Neural cell (in vitro differentiated cells): ENCODE results near the gene HNRNPA1L2. TPM values are rescaled to one million over a fixed set of nuclear protein-coding genes. Genes with fewer than 3 reads are reported as not detected.

Experiments
- H2AFZ ChIP-seq: fragments of 200-600, 300-800 bp; sonication (generic), shearing (Covaris generic); 2 replicates; pipeline ENCODE4 v1.6.0; 2014; ENCODE audit warnings: low read depth, mild to moderate bottlenecking, antibody characterized with exemption, low read length, moderate library complexity
- H3F3A ChIP-seq: fragments of 200-600 bp; shearing (Covaris generic); 2 replicates; pipeline ENCODE4 v1.6.1; 2016; ENCODE audit warnings: mild to moderate bottlenecking, moderate library complexity, mixed read lengths, antibody characterized with exemption, low read length; ENCODE audit not compliant: insufficient read depth, poor library complexity, severe bottlenecking
- H3K27ac ChIP-seq: fragments of 200-600, 300-800 bp; sonication (generic), shearing (Covaris generic); 2 replicates; pipeline ENCODE4 v1.5.1; 2014; ENCODE audit warnings: mild to moderate bottlenecking, low read length, moderate library complexity
- H3K27me3 ChIP-seq: fragments of 300-800, 200-600 bp; sonication (generic), shearing (Covaris generic); 2 replicates; pipeline ENCODE4 v1.6.0; 2014; ENCODE audit warnings: mild to moderate bottlenecking, low read depth, low read length, moderate library complexity; ENCODE audit not compliant: insufficient read depth
- H3K36me3 ChIP-seq: fragments of 300-800, 200-600 bp; sonication (generic), shearing (Covaris generic); 2 replicates; pipeline ENCODE4 v1.5.1; 2014; ENCODE audit warnings: mild to moderate bottlenecking, antibody characterized with exemption, low read length, moderate library complexity; ENCODE audit not compliant: insufficient read depth
- H3K4me2 ChIP-seq: fragments of 300-800, 200-600 bp; sonication (generic), shearing (Covaris generic); 2 replicates; pipeline ENCODE4 v1.6.0; 2014; ENCODE audit warnings: mild to moderate bottlenecking, low read length
- H3K4me3 ChIP-seq: fragments of 300-800, 200-600 bp; sonication (generic), shearing (Covaris generic); 2 replicates; pipeline ENCODE4 v1.5.1; 2014; ENCODE audit warnings: mild to moderate bottlenecking, low read length, moderate library complexity
- H3K79me2 ChIP-seq: fragments of 200-600 bp; shearing (Covaris generic); replicated peaks from 2 replicates; pipeline ENCODE4 v1.6.0; 2014; ENCODE audit warnings: mild to moderate bottlenecking, low read length, moderate library complexity; ENCODE audit not compliant: insufficient read depth
- H3K9ac ChIP-seq: fragments of 300-800, 200-600 bp; sonication (generic), shearing (Covaris generic); 2 replicates; pipeline ENCODE4 v1.6.1; 2016; ENCODE audit warnings: mild to moderate bottlenecking, low read length, mixed read lengths
- H3K9me2 ChIP-seq: fragments of 200-600 bp; shearing (Covaris generic); 2 replicates; pipeline ENCODE4 v1.6.1; 2016; ENCODE audit warnings: mild to moderate bottlenecking, low read length, mixed read lengths; ENCODE audit not compliant: insufficient read depth
- H3K9me3 ChIP-seq: fragments of 200-600, 300-800 bp; sonication (generic), shearing (Covaris generic); 2 replicates; pipeline ENCODE4 v1.6.1; 2016; ENCODE audit warnings: mild to moderate bottlenecking, mixed run types, low read length, moderate library complexity, mixed read lengths
- H4K20me1 ChIP-seq: fragments of 200-600 bp; shearing (Covaris generic); 2 replicates; pipeline ENCODE4 v1.6.1; 2016; ENCODE audit warnings: mild to moderate bottlenecking, mixed run types; ENCODE audit not compliant: insufficient read depth
- EP300 ChIP-seq: fragments of 450-650 bp; conservative IDR thresholded peaks from 2 replicates; pipeline ENCODE4 v1.6.1; 2014; ENCODE audit warnings: antibody characterized with exemption, mild to moderate bottlenecking, moderate library complexity; ENCODE audit not compliant: poor library complexity, severe bottlenecking
- EZH2 ChIP-seq: fragments of 200-600, 300-800 bp; shearing (Covaris generic), sonication (generic); IDR thresholded peaks from 2 replicates; pipeline ENCODE4 v1.6.1; 2014; ENCODE audit warnings: antibody characterized with exemption, low read length, borderline replicate concordance, mild to moderate bottlenecking; ENCODE audit not compliant: insufficient read depth, poor library complexity, severe bottlenecking
- MXI1 ChIP-seq: fragments of 450-650 bp; conservative IDR thresholded peaks from 2 replicates; pipeline ENCODE4 v1.6.1; 2014; ENCODE audit warnings: antibody characterized with exemption, mild to moderate bottlenecking; ENCODE audit not compliant: poor library complexity, severe bottlenecking
- POLR2AphosphoS5 ChIP-seq: IDR thresholded peaks from 2 replicates; pipeline ENCODE4 v1.6.1; 2012
- RAD21 ChIP-seq: fragments of 450-650 bp; conservative IDR thresholded peaks from 2 replicates; pipeline ENCODE4 v1.6.1; 2014; ENCODE audit warnings: antibody characterized with exemption, mild to moderate bottlenecking, moderate library complexity
- REST ChIP-seq: IDR thresholded peaks from 2 replicates; pipeline ENCODE4 v1.6.1; 2012; ENCODE audit warnings: borderline replicate concordance
- SMC3 ChIP-seq: fragments of 450-650 bp; conservative IDR thresholded peaks from 2 replicates; pipeline ENCODE4 v1.6.1; 2014; ENCODE audit warnings: antibody characterized with exemption, mild to moderate bottlenecking, moderate library complexity; ENCODE audit not compliant: poor library complexity
- TAF1 ChIP-seq: IDR thresholded peaks from 2 replicates; pipeline ENCODE4 v1.6.1; 2012; ENCODE audit warnings: low read depth
- polyA plus RNA-seq: library from polyadenylated mRNA; depleted of rRNA; stranded (reverse); fragments of >200 nt; gene quantifications from 2 replicates; pipeline ENCODE4 v1.2.3, GENCODE V29; 2014
- TF ChIP-seq, protein P1 (sequence below): fragments of 450-650 bp; IDR thresholded peaks from 2 replicates; pipeline ENCODE4 v1.5.1; 2014; ENCODE audit warnings: antibody characterized with exemption, mild to moderate bottlenecking, moderate library complexity; ENCODE audit not compliant: poor library complexity, severe bottlenecking

HNRNPA1L2 gene
- polyA plus RNA-seq, 1 donor from 2014 or later: 21.2 TPM

GRCh38 chr13:52646967-52647366, 4.7 kb downstream of the HNRNPA1L2 start:
- Histone ChIP-seq H3K4me3 (no peak overlapping the region), H3K79me2 (peaks cover 24% of the 10 kb centered on the region), H4K20me1 (no peaks in the 10 kb centered on the region), H3K4me2 (no peak overlapping the region), H3K9me3 (no peaks in the 10 kb centered on the region), H3K27me3 (no peaks in the 10 kb centered on the region), H3F3A (peaks cover 5% of the 10 kb centered on the region), H3K9me2 (no peaks in the 10 kb centered on the region), H3K36me3 (no peaks in the 10 kb centered on the region), H3K27ac (no peak overlapping the region), H3K9ac (no peak overlapping the region), H2AFZ (no peak overlapping the region)
- TF ChIP-seq POLR2AphosphoS5: no peak
- no peak for TF ChIP-seq RAD21
- no peak for TF ChIP-seq EP300
- TF ChIP-seq REST: no peak
- no peak for TF ChIP-seq TAF1
- no peak for TF ChIP-seq SMC3
- TF ChIP-seq, protein P1, sequence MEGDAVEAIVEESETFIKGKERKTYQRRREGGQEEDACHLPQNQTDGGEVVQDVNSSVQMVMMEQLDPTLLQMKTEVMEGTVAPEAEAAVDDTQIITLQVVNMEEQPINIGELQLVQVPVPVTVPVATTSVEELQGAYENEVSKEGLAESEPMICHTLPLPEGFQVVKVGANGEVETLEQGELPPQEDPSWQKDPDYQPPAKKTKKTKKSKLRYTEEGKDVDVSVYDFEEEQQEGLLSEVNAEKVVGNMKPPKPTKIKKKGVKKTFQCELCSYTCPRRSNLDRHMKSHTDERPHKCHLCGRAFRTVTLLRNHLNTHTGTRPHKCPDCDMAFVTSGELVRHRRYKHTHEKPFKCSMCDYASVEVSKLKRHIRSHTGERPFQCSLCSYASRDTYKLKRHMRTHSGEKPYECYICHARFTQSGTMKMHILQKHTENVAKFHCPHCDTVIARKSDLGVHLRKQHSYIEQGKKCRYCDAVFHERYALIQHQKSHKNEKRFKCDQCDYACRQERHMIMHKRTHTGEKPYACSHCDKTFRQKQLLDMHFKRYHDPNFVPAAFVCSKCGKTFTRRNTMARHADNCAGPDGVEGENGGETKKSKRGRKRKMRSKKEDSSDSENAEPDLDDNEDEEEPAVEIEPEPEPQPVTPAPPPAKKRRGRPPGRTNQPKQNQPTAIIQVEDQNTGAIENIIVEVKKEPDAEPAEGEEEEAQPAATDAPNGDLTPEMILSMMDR: no peak
- TF ChIP-seq EZH2: no peak
- TF ChIP-seq MXI1: no peak

DNA sequence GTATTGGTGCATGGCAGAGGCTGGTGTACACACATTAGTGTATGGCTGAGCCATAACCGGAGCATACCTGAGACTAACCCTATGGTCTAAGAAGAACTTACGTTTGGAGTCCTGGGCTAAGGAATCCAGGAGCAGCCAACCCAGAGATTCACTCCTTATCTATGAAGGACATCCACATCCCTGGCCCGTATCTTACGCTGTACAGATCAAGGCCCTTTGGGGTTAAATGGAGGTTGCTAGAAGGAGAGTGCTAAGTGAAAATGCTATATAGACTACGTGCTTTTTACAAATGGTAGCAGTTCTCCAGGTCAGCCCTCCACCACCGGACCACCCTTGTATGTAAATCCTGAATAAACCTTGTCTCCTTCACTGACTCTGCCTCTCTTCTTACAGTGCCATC, 8.5 kb downstream of the HNRNPA1L2 start:
- Histone ChIP-seq H3F3A (peaks cover 12% of the 10 kb centered on the region), H3K9me3 (no peaks in the 10 kb centered on the region), H3K27ac (peak overlapping the region; percentile 98), H3K79me2 (peaks cover 46% of the 10 kb centered on the region), H3K36me3 (no peaks in the 10 kb centered on the region), H3K9ac (peak overlapping the region; percentile 91), H3K4me3 (peak overlapping the region; percentile 87), H4K20me1 (no peaks in the 10 kb centered on the region), H2AFZ (peak overlapping the region; percentile 71), H3K27me3 (no peaks in the 10 kb centered on the region), H3K9me2 (no peaks in the 10 kb centered on the region), H3K4me2 (peak overlapping the region; percentile 95)
- TF ChIP-seq, protein P1: no peak
- TF ChIP-seq SMC3: no peak
- no peak for TF ChIP-seq EZH2
- TF ChIP-seq EP300: no peak
- no peak for TF ChIP-seq POLR2AphosphoS5
- no peak for TF ChIP-seq RAD21
- no peak for TF ChIP-seq REST
